ENCODE measurements around the gene DDX27. TPM values are rescaled to one million over a fixed set of nuclear protein-coding genes. Genes with fewer than 3 reads are reported as not detected.

The DDX27 gene
- total RNA-seq, 2 experiments from 2014 or later = 116 to 126 TPM

- Histone ChIP-seq H3K9me3 (ENCODE audit: control insufficient read depth in 1 of 2, insufficient read depth in 1 of 2, low read length in 2 of 2) (no peaks in the 10 kb centered on the region), H3K36me3 (ENCODE audit: insufficient read depth, low read length) (no peaks in the 10 kb centered on the region), H3K4me3 (ENCODE audit: low read length) (no peak overlapping the region), H3K4me1 (ENCODE audit: insufficient read depth, low read length) (no peaks in the 10 kb centered on the region), H3K27me3 (ENCODE audit: control insufficient read depth in 1 of 2, insufficient read depth in 2 of 2, low read length in 2 of 2) (no peaks in the 10 kb centered on the region), H3K27ac (ENCODE audit: low read depth in 1 of 2, low read length in 2 of 2) (no peak overlapping the region)
- H3K27ac Mint-ChIP-seq = no peak overlapping the region
- H3K4me3 Mint-ChIP-seq = no peak overlapping the region
- H3K36me3 Mint-ChIP-seq (ENCODE audit: low read depth) = no peaks in the 10 kb centered on the region
- CTCF ChIA-PET = no interaction called here
- DNase-seq = no peak
- ATAC-seq (ENCODE audit: poor library complexity) = no peak
- H3K9me3 Mint-ChIP-seq = no peaks in the 10 kb centered on the region
- POLR2A ChIA-PET = interaction anchor here (0.6 kb wide), 1 partner anchor 9 kb away, joined by 3 read pairs; the partner anchor contains the start of gene DDX27
- no peak for TF ChIP-seq CTCF (IDR thresholded peaks at IDR 0.05)
- H3K27me3 Mint-ChIP-seq = no peaks in the 10 kb centered on the region
- H3K4me1 Mint-ChIP-seq (ENCODE audit: low read depth) = no peaks in the 10 kb centered on the region
- intact Hi-C loops (cut with DNase I, micrococcal nuclease) = no loop called here
These were observed 9.0 kb upstream of the DDX27 start for GRCh38 chr20:49210101-49210756.

GRCh38 chr20:49210757-49211110 is 8.5 kb upstream of the DDX27 start:
- no peak overlapping the region for H3K4me3 Mint-ChIP-seq
- Histone ChIP-seq H3K9me3 (ENCODE audit: control insufficient read depth in 1 of 2, insufficient read depth in 1 of 2, low read length in 2 of 2) (no peaks in the 10 kb centered on the region), H3K27ac (ENCODE audit: low read depth in 1 of 2, low read length in 2 of 2) (no peak overlapping the region), H3K27me3 (ENCODE audit: control insufficient read depth in 1 of 2, insufficient read depth in 2 of 2, low read length in 2 of 2) (no peaks in the 10 kb centered on the region), H3K4me3 (ENCODE audit: low read length) (no peak overlapping the region), H3K4me1 (ENCODE audit: insufficient read depth, low read length) (no peaks in the 10 kb centered on the region), H3K36me3 (ENCODE audit: insufficient read depth, low read length) (no peaks in the 10 kb centered on the region)
- intact Hi-C loops (cut with DNase I, micrococcal nuclease) = no loop called here
- no peak for DNase-seq
- ChIA-PET CTCF (no interaction called here), POLR2A (interaction anchor here (0.6 kb wide), 1 partner anchor 8 kb away, joined by 3 read pairs; the partner anchor contains the start of gene DDX27)
- no peak for TF ChIP-seq CTCF (IDR thresholded peaks at IDR 0.05)
- H3K9me3 Mint-ChIP-seq = no peaks in the 10 kb centered on the region
- no peaks in the 10 kb centered on the region for H3K4me1 Mint-ChIP-seq (ENCODE audit: low read depth)
- H3K36me3 Mint-ChIP-seq (ENCODE audit: low read depth) = no peaks in the 10 kb centered on the region
- H3K27ac Mint-ChIP-seq = no peak overlapping the region
- no peak for ATAC-seq (ENCODE audit: poor library complexity)
- no peaks in the 10 kb centered on the region for H3K27me3 Mint-ChIP-seq

GRCh38 chr20:49214571-49214970 is 4.6 kb upstream of the DDX27 start:
- Histone ChIP-seq H3K4me3 (ENCODE audit: low read length) (no peak overlapping the region), H3K36me3 (ENCODE audit: insufficient read depth, low read length) (no peaks in the 10 kb centered on the region), H3K4me1 (ENCODE audit: insufficient read depth, low read length) (peaks cover 13% of the 10 kb centered on the region), H3K9me3 (ENCODE audit: control insufficient read depth in 1 of 2, insufficient read depth in 1 of 2, low read length in 2 of 2) (no peaks in the 10 kb centered on the region), H3K27ac (ENCODE audit: low read depth in 1 of 2, low read length in 2 of 2) (no peak overlapping the region), H3K27me3 (ENCODE audit: control insufficient read depth in 1 of 2, insufficient read depth in 2 of 2, low read length in 2 of 2) (no peaks in the 10 kb centered on the region)
- ATAC-seq (ENCODE audit: poor library complexity) = no peak
- ChIA-PET POLR2A (interaction anchor here (1.0 kb wide), 1 partner anchor 82 kb away, joined by 4 read pairs; no protein-coding TSS in a partner anchor), CTCF (no interaction called here)
- Mint-ChIP-seq H3K9me3 (no peaks in the 10 kb centered on the region), H3K27ac (no peak overlapping the region), H3K4me3 (no peak overlapping the region), H3K36me3 (ENCODE audit: low read depth) (peaks cover 7% of the 10 kb centered on the region), H3K4me1 (ENCODE audit: low read depth) (peaks cover 13% of the 10 kb centered on the region), H3K27me3 (no peaks in the 10 kb centered on the region)
- intact Hi-C loops (cut with DNase I, micrococcal nuclease) = no loop called here
- DNase-seq = no peak
- no peak for TF ChIP-seq CTCF (IDR thresholded peaks at IDR 0.05)
